IPS DF 4.7 (cell line): ENCODE results near the gene LCMT1.
"Not testable (repeated sequence)": the region's sequence is repeated elsewhere in the genome, so short reads cannot be mapped to it uniquely, and the experiment has no call there.

Experiments
- DNase-seq: peaks from one replicate; pipeline ENCODE4 v3.0.0-alpha.2; 2013; ENCODE audit warnings: low spot score; ENCODE audit errors: extremely low read depth

Gene LCMT1

DNA sequence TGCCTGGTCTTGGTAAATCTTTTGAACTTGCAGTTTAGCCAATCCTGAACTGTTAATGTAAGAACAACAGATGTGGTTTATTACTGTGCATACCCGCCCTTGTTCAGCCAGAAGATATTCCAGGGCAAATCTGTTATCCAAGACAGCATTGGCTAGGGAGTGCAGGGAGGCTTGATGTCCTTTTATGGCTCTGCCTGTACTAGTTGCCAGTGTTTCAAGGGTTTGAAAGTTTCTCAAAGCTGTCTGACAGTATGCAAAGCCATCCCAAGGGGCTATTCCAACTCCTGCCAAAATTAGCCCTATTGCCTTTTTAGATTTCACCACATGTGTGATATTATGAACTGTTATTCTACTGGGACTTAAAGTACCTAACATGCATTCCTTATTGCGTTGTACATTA lies 30.1 kb downstream of the LCMT1 start:
- no peak for DNase-seq

- DNase-seq, result no peak
Measured at GRCh38 chr16:25143928-25144327, 32.4 kb downstream of the LCMT1 start.

DNA sequence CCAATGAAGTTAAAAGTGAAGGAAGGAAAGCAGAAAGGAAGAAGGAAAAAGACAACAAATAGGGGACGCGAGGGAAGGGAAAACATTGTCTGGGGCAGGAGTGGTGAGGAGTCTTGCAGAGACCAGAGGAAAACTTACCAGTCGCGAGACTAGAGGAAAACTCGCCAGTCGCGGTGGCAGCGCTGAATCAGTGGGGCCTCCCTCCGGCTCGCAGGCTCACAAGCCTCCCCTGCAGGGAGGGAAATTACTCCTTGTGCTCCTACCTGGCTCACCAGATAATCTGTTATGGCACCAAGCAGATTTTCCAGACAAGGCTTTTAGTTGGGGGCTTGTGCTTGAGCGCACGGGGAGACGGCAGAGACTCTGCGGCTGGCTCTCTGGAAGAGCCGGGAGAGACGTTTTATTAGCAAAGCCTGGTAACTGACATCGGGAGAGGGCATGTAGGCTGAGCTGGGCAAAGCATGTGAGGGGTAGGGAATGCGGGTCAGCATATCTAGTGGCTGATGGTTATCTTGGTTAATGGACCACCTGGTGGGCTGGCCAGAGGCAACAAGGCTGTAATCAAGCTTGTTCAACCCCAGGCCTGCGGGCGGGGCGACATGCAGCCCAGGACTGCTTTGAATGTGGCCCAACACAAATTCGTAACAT lies 37.1 kb downstream of the LCMT1 start:
- DNase-seq, result no peak

DNA sequence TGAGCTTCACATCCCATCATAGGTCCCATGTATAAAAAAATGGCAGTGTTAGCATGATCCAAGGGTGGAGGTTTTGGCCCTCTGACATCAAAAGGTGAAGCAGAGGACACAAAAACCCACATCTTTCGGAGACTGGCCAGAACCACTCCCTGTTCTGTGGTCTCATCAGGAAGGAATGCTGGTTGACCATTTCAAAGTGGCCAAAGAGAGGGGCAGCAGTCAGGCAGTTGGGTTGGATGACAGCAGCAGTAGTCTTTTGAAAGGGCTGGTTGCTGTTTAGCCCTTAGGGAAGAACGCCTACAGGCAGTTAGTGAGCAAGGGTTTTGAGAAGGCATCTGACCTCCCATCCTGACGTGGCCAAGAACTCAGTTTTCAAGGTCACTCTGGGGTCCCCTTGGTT lies 40.5 kb downstream of the LCMT1 start:
- DNase-seq, result no peak

DNA sequence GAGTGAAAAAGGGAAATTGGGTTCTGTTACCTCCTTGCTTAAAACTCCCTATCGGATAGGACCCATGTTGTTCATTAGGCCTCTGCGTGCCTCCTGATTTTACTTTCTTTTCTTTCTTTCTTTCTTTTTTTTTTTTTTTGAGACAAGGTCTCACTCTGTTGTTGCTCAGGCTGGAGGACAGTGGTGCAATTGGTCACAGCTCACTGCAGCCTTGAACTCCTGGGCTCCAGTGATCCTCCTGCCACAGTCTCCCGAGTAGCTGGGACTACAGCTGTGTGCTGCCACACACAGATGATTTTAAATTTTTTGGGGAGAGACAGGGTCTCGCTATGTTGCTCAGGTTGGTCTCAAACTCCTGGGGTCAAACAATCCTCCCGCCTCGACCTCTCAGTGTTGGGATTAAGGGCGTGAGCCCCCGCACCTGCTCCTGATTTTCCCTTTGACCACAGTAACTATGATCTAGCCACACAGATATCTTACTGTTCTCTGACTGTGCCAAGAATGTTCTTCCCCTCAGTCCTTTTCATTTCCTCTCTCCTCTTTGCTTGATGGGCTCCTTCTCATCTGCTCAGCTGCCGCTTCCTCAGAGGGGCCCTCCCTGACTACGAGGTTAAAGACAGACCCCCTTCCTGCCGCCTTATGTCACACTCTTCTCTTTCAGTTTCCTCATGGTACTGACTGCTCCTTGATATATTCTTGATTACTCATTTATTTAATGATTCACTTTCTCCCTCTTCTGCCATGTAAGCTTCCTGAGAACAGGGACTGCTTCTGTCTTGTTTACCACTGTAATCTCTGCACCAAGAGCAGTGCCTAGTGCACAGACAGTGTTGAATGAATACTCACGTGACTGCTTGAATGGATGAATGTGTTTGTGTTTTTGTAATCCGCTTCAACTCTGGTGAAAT lies 44.3 kb downstream of the LCMT1 start:
- no peak for DNase-seq

DNA sequence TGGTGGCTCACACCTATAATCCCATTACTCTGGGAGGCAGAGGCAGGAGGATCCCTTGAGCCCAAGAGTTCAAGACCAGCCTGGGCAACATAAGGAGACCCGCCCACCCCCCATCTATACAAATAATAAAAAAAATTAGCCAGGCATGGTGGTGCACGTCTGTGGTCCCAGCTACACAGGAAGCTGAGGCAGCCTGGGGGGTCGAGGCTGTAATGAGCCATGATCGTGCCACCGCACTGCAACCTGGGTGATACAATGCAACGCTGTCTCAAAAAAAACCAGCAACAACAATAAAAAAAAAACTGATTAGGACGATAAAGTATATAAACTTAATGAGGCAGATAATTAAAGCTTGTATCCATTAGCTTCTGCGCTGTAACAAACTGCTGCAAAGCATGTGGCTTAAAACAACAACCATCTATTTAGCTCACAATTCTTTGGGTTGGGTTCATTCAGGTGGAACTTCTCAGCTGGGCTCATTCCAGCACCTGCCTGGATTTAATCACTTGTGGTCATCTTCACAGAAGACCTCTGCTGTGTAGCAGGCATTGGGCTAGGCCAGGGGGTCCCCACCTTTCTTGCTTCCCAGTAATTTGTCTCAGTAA lies 45.8 kb downstream of the LCMT1 start:
- no peak for DNase-seq

DNA sequence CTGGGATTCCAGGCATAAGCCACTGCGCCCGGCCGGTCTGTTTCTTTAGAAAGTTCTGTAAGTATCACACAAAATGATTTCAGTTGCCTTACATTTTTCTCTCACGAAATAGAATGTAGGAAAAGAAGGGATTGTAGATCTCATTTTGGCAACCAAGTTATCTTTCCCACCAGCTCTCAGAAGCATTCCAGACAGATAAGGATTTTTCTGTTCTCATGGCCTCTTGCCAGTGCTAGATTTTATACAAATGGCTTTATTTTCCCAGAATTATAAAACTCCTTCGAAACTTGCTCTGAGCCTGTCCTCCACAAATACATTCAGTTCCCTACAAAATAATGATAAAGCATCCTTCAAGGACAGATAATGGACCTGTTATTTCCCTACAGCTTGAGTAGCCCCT lies 46.9 kb downstream of the LCMT1 start:
- no peak for DNase-seq

DNA sequence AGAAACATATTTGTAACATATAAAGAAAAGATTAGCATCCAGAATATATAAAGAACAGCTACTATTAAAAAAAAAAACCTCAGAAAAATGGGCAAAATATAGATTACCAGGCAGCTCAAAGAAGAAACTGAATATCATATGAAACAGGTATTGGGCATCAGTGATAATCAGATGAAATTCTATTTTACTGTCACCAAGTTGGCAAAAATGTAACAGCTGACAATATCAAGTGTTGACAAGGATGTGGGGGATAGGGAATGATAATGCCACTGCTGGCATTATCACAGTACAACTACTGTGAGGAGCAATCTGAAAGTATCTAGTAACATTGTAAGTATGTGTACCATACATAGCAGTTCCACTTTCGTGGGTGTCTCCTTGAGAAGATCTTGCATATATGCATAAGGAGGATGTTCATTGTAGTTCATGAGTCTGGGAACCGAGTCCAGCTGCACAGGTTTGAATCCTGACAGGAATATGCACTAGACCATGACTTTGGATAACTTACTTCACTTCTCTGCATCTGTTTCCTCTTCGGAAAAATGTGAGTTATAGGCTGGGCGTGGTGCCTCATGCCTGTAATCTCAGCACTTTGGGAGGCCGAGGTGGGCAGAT lies 50.3 kb downstream of the LCMT1 start:
- DNase-seq, result no peak

DNA sequence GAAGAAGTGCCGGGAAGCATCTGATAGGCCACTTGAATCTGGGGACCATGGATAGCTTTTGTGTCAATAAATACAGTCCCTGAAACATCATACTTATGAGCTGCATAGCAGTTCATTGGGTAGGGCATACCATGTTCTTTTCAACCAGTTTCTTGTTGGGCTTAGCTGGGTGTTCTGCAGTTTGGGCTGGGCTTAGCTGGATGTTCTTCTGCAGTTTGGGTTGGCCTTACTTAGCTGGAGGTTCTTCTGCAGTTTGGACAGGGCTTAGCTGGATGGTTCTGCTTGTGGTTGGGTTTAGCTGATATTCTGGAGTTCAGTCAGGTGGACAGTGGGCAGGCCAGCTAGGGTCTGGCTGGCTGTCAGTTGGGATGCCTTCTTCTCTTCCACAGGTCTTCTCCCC lies 52.1 kb downstream of the LCMT1 start:
- no peak for DNase-seq

DNA sequence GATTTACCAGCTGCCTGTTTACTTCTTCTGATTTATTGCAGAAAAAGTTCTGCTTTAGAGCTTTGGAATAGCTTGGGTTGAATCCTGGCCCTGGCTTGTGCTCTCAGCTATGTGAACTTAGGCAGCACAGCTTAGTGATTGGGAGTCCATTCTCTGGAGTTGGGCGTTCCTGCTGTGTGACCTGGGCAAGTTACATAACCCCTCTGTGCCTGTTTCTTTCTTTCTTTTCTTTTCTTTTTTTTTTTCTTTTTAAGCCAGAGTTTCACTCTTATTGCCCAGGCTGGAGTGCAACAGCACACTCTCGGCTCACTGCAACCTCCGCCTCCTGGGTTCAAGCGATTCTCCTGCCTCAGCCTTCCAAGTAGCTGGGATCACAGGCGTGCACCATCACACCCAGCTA lies 53.7 kb downstream of the LCMT1 start:
- DNase-seq, result no peak

DNA sequence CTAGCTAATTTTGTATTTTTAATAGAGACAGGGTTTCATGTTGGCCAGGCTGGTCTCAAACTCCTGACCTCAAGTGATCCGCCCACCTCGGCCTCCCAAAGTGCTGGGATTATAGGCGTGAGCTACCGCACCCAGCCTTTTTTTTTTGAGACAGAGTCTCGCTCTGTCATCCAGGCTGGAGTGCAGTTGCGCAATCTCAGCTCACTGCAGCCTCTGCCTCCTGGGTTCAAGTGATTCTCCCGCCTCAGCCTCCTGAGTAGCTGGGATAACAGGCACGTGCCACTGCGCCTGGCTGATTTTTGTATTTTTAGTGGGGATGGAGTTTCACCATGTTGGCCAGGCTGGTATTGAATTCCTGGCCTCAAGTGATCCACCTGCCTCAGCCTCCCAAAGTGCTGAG lies 56.4 kb downstream of the LCMT1 start:
- DNase-seq, result not testable (repeated sequence)

DNA sequence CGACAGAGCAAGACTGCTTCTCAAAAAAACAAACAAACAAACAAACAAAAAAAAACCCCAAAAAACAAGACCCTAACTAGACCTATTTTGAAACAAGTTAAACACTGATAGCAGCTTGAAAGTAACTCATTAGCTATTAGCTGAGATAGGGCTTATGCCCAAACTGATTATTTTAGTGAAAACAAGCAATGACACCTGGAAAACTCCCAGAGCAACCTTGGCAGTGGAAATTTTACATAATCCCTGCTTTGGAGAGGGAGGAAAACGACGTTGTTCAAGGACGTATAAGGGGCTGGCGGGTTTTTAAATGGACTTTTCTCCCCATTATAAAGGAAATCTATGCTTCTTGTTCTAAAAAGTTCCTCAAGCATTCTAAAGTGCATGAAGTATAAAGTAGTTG lies 59.8 kb downstream of the LCMT1 start:
- no peak for DNase-seq

GRCh38 chr16:25172831-25173230 lies 61.3 kb downstream of the LCMT1 start:
- DNase-seq, result no peak

DNA sequence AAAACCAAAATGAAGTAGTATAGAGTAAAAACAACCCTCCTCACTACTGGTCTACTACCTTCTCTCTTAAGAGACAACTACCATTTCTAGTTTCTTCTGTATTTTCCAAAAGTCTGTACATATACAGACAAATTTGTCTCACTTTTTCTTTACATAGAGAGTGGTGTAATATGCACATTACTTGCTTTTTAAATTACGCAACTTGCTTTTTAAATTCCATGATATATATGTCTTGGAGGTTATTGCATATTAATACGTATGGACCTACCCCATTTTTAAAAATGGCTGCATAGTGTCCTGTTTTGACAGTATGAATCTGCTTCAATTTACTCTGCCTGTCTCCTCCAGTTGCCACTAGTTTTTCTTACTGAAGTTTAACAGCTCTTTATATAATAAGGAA lies 62.7 kb downstream of the LCMT1 start:
- no peak for DNase-seq

DNA sequence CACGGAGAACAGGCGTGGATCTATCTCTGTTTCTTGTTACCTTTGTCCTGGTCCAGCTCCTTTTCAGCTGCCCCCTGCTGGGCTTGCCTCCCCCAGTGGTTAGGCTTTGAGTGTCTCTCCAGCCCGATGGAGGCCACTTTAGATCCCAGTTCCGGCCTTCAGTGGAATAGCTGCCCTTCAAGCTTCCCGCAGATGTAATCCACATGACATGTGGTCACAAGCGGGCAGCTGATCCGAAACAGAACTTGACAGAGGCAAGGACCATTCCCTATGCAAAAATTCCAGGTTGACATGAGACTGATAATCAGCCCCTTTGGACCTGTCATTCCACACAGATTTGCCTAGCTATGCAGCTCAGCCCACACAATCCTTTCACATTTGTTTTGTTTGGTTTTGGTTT lies 64.6 kb downstream of the LCMT1 start:
- DNase-seq, result no peak

DNA sequence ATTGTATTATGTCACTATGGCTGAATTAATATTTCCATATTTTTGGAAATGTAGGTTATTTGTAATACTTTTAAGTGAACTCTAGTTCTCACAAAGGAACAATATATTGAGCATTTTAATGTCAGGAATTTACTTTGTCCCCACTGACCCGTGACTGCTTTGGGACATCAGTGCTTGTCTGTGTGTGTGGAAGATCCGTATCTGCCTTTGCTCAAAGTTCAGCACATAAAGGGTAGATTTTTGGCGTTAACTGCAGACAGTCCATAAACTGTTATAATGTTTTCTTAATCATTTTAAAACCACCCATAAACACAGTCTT lies 65.9 kb downstream of the LCMT1 start:
- no peak for DNase-seq

DNA sequence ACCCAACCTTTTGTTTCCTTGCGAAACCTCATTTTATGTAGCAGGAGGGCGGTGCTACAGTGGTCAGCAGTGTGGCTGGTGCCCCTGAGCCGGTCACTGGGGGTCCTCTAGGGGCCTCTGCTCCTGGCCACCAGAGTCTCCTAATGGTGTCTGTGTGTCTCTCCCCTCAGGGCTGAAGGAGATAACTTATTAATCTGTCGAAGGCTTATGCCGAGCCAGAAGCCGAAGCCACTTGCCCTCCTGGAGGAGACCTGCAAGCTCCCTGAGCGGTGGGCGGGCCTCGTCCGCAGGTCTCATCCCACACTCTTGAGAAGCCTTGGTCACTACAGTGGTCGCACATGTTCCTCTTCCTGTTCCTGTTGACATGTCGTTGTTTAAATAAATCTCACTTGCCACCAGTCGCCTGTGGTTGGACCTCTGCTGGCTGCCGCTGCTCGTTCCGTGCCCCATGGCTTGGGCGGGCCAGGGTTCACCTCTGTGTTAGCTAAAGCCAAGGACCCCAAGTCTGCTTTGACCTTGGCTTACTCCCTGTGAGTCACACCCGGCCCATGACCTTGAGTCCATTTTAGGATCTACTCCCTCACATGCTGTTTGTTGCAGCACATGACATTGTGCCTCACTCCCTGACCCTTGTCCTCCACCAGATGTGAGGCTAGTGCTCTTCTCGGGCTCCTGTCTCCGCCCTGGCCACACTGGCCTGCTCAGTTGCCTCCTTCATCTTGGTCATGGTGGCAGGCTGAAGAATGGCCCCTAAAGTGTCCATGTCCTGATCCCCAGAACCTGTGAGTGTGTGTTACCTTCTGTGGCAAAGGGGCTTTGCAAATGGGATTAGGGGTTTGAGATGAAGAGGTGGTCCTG lies 66.5 kb downstream of the LCMT1 start:
- DNase-seq, result no peak

DNA sequence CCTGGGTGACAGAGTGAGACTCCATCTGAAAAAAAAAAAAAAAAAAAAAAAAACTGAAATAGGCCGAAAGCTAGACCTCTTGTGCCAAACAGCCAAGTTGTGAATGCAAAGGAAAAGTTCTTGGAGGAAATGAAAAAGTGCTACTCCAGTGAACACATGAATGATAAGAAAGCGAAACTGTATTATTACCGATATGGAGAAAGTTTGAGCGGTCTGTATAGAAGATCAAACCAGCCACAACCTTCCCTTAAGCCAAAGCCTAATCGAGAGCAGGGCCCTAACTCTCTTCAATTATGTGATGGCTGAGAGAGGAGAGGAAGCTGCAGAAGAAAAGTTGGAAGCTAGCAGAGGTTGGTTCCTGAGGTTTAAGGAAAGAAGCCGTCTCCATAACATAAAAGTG lies 69.7 kb downstream of the LCMT1 start:
- not testable (repeated sequence) for DNase-seq

DNA sequence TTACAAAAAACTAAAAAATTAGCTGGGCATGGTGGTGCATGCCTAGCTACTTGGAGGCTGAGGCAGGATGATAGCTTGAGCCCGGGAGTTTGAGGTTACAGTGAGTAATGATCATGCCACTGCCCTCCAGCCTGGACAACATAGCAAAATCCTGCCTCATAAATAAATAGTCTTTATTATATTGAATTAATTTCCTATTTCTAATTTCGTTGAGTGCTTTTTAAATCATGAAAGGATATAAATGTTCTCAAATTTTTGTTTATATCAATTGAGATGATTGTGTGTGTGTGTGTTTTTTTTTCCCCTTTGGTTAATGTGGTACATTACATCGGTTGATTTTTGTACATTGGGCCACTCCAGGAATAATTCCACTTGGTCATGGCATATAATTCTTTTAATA lies 73.2 kb downstream of the LCMT1 start:
- DNase-seq, result no peak

GRCh38 chr16:25187491-25187795 lies 75.9 kb downstream of the LCMT1 start:
- no peak for DNase-seq

DNA sequence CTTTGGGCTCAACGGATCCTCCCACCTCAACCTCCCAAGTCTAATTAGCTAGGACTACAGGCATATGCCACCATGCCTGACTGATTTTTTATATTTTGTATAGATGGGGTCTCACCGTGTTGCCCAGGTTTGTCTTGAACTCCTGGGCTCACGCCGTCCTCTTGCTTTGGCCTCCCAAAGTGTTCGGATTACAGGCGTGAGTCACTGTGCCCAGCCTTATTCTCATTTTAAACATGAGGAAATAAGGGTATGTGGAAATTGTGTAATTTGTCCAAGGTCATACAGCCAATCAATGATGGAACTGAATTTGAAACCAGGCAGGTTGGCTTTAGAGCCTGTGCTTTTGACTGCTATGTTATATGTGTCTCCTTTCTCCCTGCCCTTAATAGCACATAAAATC lies 77.8 kb downstream of the LCMT1 start:
- no peak for DNase-seq

DNA sequence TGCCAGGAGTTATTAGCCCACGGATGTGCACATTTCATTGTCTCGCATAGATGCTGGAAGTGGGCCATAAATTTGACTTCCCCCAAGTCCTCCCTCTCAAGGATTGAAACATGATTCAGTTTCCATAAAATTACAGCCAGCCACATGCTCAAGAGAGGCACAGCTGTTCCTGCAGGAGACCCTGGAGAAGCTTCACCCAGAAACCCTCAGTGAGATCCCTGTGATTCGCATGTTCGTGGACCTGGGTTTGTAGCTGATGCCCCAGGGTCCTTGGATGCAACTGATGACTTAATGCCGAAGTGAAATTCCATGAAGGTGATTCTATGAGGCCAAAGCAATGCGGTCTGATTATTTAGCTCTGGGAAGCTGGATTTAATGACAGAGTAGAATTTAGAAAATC lies 80.6 kb downstream of the LCMT1 start:
- no peak for DNase-seq
